AG04450 (cell line): Measurements from ENCODE around the gene NOX1. TPM values are rescaled to one million over a fixed set of nuclear protein-coding genes. Genes with fewer than 3 reads are reported as not detected.
"Not testable (repeated sequence)": the region's sequence is repeated elsewhere in the genome, so short reads cannot be mapped to it uniquely, and the experiment has no call there.

Experiments used
- CTCF ChIA-PET: fragments of 300-600, 350-600 bp; formaldehyde crosslinking; extraction: SDS; loops from one replicate; lab custom pipeline; 2022; ENCODE audit warnings: antibody characterized with exemption, inconsistent platforms; lab: Charles Lee
- POLR2A ChIA-PET: fragments of 350-600 bp; formaldehyde crosslinking; extraction: SDS; loops from one replicate; lab custom pipeline; 2021; ENCODE audit warnings: antibody characterized with exemption, inconsistent platforms; lab: Yijun Ruan, JAX
- DNase-seq: peaks from one replicate; pipeline ENCODE4 v3.0.0-alpha.2; 2011; ENCODE audit warnings: low read depth, low spot score
- H3K27ac ChIP-seq: one replicate; pipeline ENCODE4 v1.5.1; 2012; ENCODE audit warnings: low read depth, low read length, control low read depth
- H3K27me3 ChIP-seq: one replicate; pipeline ENCODE4 v1.6.0; 2012; ENCODE audit warnings: low read length; ENCODE audit not compliant: control insufficient read depth, insufficient read depth
- H3K4me3 ChIP-seq: 2 replicates; pipeline ENCODE4 v1.5.1; 2011; ENCODE audit warnings: mild to moderate bottlenecking, low read depth, low read length, control low read depth
- H3K9me3 ChIP-seq: 2 replicates; pipeline ENCODE4 v1.5.1; 2012; ENCODE audit warnings: low read length; ENCODE audit not compliant: control insufficient read depth, insufficient read depth
- CTCF ChIP-seq: IDR thresholded peaks from 2 replicates; pipeline ENCODE4 v1.5.1; 2011; ENCODE audit warnings: low read depth, low read length, control low read depth, inconsistent platforms
- polyA plus RNA-seq: library from polyadenylated mRNA; depleted of rRNA; stranded (reverse); fragments of >200 nt; gene quantifications from 2 replicates; pipeline ENCODE4 v1.2.3, GENCODE V29; 2011

NOX1 gene
- polyA plus RNA-seq, 1 experiment, result not detected

- ChIA-PET POLR2A (interaction anchor here (0.7 kb wide), 1 partner anchor 103 kb away, joined by 3 read pairs; no protein-coding TSS in a partner anchor), CTCF (interaction anchor here (1.2 kb wide), 1 partner anchor 44 kb away, joined by 3 read pairs; no protein-coding TSS in a partner anchor)
- DNase-seq, result no peak
- TF ChIP-seq CTCF, result no peak
- Histone ChIP-seq H3K27me3 (peaks cover 10% of the 10 kb centered on the region), H3K27ac (no peak overlapping the region), H3K4me3 (no peak overlapping the region), H3K9me3 (no peaks in the 10 kb centered on the region)
Measured at GRCh38 chrX:100812216-100813158, 61.7 kb downstream of the NOX1 start.

DNA sequence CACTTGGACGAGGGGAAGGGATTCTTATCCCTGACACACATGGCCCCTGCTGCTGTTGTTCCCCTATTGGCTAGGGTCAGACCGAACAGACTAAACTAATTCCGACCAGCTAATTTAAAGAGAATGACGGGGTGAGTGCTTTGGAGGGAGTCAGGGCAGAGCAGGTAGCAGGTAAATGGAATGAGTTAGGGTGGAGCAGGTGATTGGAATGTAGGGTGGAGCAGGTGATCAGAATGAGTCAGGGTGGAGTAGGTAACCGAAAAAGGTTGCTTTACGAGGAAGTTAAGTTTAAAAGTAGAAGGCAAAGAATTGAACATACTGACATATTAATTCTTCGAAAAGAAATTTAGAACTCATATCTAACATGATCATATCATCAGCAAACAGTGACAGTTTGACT, 65.9 kb downstream of the NOX1 start:
- H3K27ac ChIP-seq, H3K9me3 ChIP-seq, POLR2A ChIA-PET, DNase-seq, CTCF ChIA-PET, H3K27me3 ChIP-seq, H3K4me3 ChIP-seq: not testable (repeated sequence)

DNA sequence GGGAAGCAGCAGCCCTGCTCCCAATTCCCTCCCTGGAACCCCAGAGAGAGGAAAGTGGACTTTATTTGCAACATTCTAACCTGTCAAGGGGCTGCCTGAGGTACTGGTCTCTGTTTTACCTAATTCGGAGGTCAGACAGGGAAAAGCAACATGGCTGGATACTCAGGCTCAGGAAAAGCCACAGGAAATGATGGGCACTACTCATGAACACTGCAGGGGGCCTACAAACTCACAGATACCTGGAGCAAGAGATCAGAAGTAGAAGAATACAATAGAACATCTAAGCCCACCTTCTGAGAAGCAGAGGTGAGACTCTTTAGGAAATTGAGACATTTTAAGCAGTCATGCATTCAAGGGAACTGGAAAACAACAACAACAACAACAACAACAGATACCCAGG, 69.4 kb downstream of the NOX1 start:
- no peaks in the 10 kb centered on the region for H3K9me3 ChIP-seq
- ChIA-PET POLR2A (no interaction called here), CTCF (no interaction called here)
- TF ChIP-seq CTCF, result no peak
- H3K27ac ChIP-seq, result no peak overlapping the region
- peaks cover 2% of the 10 kb centered on the region for H3K27me3 ChIP-seq
- no peak for DNase-seq
- H3K4me3 ChIP-seq, result no peak overlapping the region

- H3K27ac ChIP-seq, result no peak overlapping the region
- TF ChIP-seq CTCF, result no peak
- no peak overlapping the region for H3K4me3 ChIP-seq
- H3K27me3 ChIP-seq, result peaks cover 2% of the 10 kb centered on the region
- POLR2A ChIA-PET, result no interaction called here
- no peak for DNase-seq
- CTCF ChIA-PET, result no interaction called here
- no peaks in the 10 kb centered on the region for H3K9me3 ChIP-seq
Measured at GRCh38 chrX:100802843-100803242, 71.3 kb downstream of the NOX1 start.

DNA sequence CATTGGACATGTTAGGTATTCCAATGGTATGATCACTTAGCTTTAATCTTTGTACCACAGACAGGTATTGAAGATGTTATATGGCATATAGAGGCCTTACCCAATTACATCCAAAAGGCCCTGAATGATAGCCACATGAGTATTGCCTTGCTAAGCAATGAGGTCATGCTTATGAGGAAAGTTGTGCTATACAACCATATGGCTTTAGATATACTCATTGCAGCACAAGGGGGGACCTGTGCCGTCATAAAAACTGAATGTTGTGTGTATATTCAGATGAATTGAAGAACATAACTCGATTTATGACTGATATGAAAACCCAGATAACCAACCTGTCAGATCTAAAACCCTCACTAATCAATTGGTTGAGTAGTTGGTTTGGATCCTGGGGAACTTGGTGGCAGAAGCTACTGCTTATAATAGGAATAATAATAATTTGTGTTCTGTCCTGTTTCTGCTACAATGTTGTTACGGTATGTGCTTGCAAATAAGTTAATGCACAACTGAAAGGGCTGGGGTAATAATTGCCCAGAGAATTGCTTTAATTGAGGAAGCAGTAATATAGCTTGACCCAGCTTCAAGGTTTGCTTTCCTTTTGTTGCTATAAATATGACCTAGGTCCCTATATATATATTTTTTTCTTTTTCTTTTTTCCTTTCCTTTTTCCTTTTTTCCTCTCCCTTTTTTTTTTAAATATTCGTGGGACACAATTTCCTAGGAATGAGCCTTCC, 75.5 kb downstream of the NOX1 start:
- no peak for TF ChIP-seq CTCF
- ChIA-PET CTCF (no interaction called here), POLR2A (no interaction called here)
- H3K27ac ChIP-seq, result no peak overlapping the region
- DNase-seq, result no peak
- no peaks in the 10 kb centered on the region for H3K9me3 ChIP-seq
- H3K4me3 ChIP-seq, result no peak overlapping the region
- no peaks in the 10 kb centered on the region for H3K27me3 ChIP-seq
